PFSK-1 (cell line): Measurements from ENCODE around the gene MYO1D.

ENCODE experiments used
- FOXP2 ChIP-seq: optimal IDR thresholded peaks from 2 replicates; pipeline ENCODE3; 2011; ENCODE audit warnings: borderline replicate concordance, control low read depth, inconsistent platforms; ENCODE audit not compliant: insufficient read depth; ENCODE audit errors: extremely low read length, extremely low read depth
- POLR2AphosphoS5 ChIP-seq: IDR thresholded peaks from 2 replicates; pipeline ENCODE4 v1.6.1; 2012; ENCODE audit warnings: low read depth, mild to moderate bottlenecking, control low read depth, low read length, moderate library complexity
- REST ChIP-seq, 2 experiments: IDR thresholded peaks; 2 replicates each; pipeline versions ENCODE4 v1.6.1 to v1.8.0; 2011 to 2012; ENCODE audit warnings: low read depth in 2 of 2, low read length in 2 of 2, control low read depth in 1 of 2, inconsistent platforms in 1 of 2, mild to moderate bottlenecking in 1 of 2, moderate library complexity in 1 of 2; ENCODE audit not compliant: insufficient read depth in 1 of 2
- SIN3A ChIP-seq: IDR thresholded peaks from 2 replicates; pipeline ENCODE4 v1.6.1; 2012; ENCODE audit warnings: mild to moderate bottlenecking, low read length, moderate library complexity, borderline replicate concordance; ENCODE audit not compliant: insufficient read depth
- TAF1 ChIP-seq: IDR thresholded peaks from 2 replicates; pipeline ENCODE4 v1.6.1; 2012; ENCODE audit warnings: low read length, control low read depth, borderline replicate concordance; ENCODE audit not compliant: insufficient read depth

Gene MYO1D

GRCh38 chr17:32567511-32567910 lies 309.4 kb downstream of the MYO1D start:
- no peak for TF ChIP-seq SIN3A
- no peak for TF ChIP-seq TAF1
- TF ChIP-seq REST (IDR thresholded peaks at IDR 0.05; ENCODE audit: insufficient read depth in 1 of 2, low read depth in 2 of 2, low read length in 2 of 2), result no peak
- no peak for TF ChIP-seq POLR2AphosphoS5
- no peak for TF ChIP-seq FOXP2

DNA sequence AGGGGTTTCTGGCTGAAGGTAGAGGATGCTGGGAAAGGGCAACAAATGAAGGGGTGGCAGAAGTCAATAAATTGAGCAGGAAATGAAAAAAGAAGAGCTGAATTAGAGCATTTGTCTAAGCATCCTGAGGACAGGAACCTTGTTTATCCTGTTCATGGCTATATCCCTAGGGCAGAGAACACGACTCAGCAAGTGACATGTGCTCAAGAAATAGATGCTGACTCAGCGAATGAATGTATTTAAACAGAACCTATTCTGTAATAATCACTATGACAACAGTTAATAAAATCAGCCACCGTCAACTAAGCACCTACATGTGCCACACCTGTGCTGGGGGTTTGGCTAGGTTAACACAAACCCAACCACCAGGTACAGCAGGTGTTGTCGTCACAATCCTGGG lies 309.8 kb downstream of the MYO1D start:
- TF ChIP-seq SIN3A (no peak), FOXP2 (no peak), REST (IDR thresholded peaks at IDR 0.05; ENCODE audit: insufficient read depth in 1 of 2, low read depth in 2 of 2, low read length in 2 of 2) (no peak), POLR2AphosphoS5 (no peak), TAF1 (no peak)

DNA sequence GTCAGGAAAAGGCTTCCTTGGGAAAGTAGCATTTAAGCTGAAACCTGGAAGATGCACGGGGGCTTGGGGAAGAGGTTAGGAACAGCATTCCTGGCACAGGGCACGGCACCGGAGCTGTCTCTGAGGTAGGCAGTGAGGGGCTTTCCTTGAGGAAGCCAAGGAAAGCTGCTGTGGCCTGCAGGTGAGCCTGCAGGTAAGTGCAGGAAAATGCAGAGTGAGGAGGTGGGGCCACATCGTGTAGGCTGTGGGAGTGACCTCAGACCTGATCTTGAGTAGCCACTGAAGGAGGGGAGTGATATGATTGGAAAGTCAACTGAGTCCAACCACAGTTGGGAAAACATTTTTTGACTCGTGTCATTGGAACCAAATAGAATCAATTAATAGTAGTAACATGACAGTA lies 310.6 kb downstream of the MYO1D start:
- TF ChIP-seq TAF1 (no peak), REST (IDR thresholded peaks at IDR 0.05; ENCODE audit: insufficient read depth in 1 of 2, low read depth in 2 of 2, low read length in 2 of 2) (no peak), FOXP2 (no peak), POLR2AphosphoS5 (no peak), SIN3A (no peak)

DNA sequence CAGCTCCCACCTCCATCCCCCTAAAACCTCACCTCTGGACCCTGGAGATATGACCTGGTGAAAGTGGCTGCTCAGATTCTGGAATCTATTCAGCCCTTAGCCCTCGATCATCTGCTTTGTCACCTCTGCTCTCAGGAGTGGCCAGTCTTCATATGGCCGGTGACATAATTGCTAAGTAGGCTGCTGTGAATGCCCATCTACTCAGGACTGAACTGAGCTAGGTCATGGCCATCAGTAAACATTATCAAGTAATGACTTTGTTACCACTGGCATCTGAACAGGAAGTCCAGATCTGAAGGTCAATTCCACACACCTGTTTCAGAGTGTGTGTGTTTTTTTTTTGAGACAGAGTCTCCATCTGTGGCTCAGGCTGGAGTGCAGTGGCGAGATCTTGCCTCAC lies 311.5 kb downstream of the MYO1D start:
- TF ChIP-seq TAF1 (no peak), POLR2AphosphoS5 (no peak)

DNA sequence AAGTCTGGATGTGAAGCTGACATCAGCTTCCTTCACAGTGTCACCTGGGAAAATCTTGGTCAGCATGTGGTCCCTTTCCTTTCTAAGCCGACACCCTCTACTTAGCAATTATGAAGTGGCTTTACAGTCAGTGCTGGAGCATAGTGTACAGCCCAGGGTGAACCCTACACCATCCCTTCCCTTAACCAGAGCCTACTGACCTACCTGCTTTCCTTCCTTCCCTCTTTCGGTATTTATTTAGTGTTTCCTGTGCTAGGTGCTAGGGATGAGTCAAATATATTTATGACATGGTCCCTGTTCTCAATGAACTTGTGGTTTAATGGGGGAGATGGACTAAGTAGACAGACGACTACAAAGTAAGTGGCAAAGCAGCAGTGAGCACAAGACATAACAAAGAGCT lies 312.6 kb downstream of the MYO1D start:
- TF ChIP-seq SIN3A, result no peak
- TF ChIP-seq TAF1, result no peak
- no peak for TF ChIP-seq REST (IDR thresholded peaks at IDR 0.05; ENCODE audit: insufficient read depth in 1 of 2, low read depth in 2 of 2, low read length in 2 of 2)
- no peak for TF ChIP-seq FOXP2
- TF ChIP-seq POLR2AphosphoS5, result no peak

- TF ChIP-seq SIN3A (no peak), POLR2AphosphoS5 (no peak), REST (IDR thresholded peaks at IDR 0.05; ENCODE audit: insufficient read depth in 1 of 2, low read depth in 2 of 2, low read length in 2 of 2) (no peak), FOXP2 (no peak), TAF1 (no peak)
These were observed 313.3 kb downstream of the MYO1D start for GRCh38 chr17:32563583-32563982.
